ENCODE data around the gene PEDS1.

GRCh38 chr20:50200482-50201104 is 47.1 kb upstream of the PEDS1 start:
- TF ChIP-seq CTCF (IDR thresholded peaks at IDR 0.05) (no peak), POLR2A (IDR thresholded peaks at IDR 0.05) (no peak)

All from ovary (tissue), 3 donors.